Keratinocyte (primary cell): ENCODE results near the gene RCBTB2. TPM values are rescaled to one million over a fixed set of nuclear protein-coding genes. Genes with fewer than 3 reads are reported as not detected.

ENCODE experiments used
- DNase-seq: peaks from one replicate; pipeline ENCODE4 v3.0.0-alpha.2; 2011; ENCODE audit warnings: low read depth, missing footprints, low spot score
- FAIRE-seq: peaks from 2 replicates; lab custom pipeline; 2011; peaks lifted over from hg19 to GRCh38; lab: Jason Lieb, UNC
- H2AFZ ChIP-seq: 2 replicates; pipeline ENCODE4 v1.6.0; 2012; ENCODE audit warnings: low read length, control low read depth, inconsistent platforms; ENCODE audit not compliant: control insufficient read depth
- H3K27ac ChIP-seq: 2 replicates; pipeline ENCODE4 v1.5.1; 2011; ENCODE audit warnings: low read length; ENCODE audit not compliant: control insufficient read depth, insufficient read depth
- H3K27me3 ChIP-seq: 3 replicates; pipeline ENCODE4 v1.6.0; 2011; ENCODE audit warnings: low read length; ENCODE audit not compliant: control insufficient read depth, insufficient read depth; ENCODE audit errors: extremely low read depth
- H3K36me3 ChIP-seq, 2 experiments: 2 replicates in 1 of 2; 3 replicates in 1 of 2; pipeline ENCODE4 v1.5.1; 2011; ENCODE audit warnings: low read length in 2 of 2, mild to moderate bottlenecking in 1 of 2; ENCODE audit not compliant: control insufficient read depth in 2 of 2, insufficient read depth in 2 of 2; ENCODE audit errors: extremely low read depth in 1 of 2
- H3K4me1 ChIP-seq: 3 replicates; pipeline ENCODE4 v1.5.1; 2011; ENCODE audit warnings: low read length; ENCODE audit not compliant: control insufficient read depth, insufficient read depth; ENCODE audit errors: extremely low read depth
- H3K4me2 ChIP-seq: 3 replicates; pipeline ENCODE4 v1.6.0; 2011; ENCODE audit warnings: low read depth, low read length; ENCODE audit not compliant: control insufficient read depth, insufficient read depth; ENCODE audit errors: extremely low read depth
- H3K4me3 ChIP-seq, 3 experiments: fragments of 200-600 bp in 1 of 3; sonication (generic) in 1 of 3; 2 replicates in 2 of 3; 3 replicates in 1 of 3; pipeline ENCODE4 v1.5.1; 2011 to 2016; ENCODE audit warnings: low read length in 3 of 3, mild to moderate bottlenecking in 3 of 3, control low read depth in 2 of 3, inconsistent platforms in 1 of 3, low read depth in 1 of 3, mixed read lengths in 1 of 3, mixed run types in 1 of 3, moderate library complexity in 1 of 3; ENCODE audit not compliant: control insufficient read depth in 2 of 3, insufficient read depth in 2 of 3; ENCODE audit errors: extremely low read depth in 1 of 3
- H3K79me2 ChIP-seq: 2 replicates; pipeline ENCODE4 v1.6.0; 2012; ENCODE audit warnings: low read length; ENCODE audit not compliant: control insufficient read depth, insufficient read depth
- H3K9ac ChIP-seq: 3 replicates; pipeline ENCODE4 v1.6.0; 2011; ENCODE audit warnings: low read length; ENCODE audit not compliant: control insufficient read depth, insufficient read depth; ENCODE audit errors: extremely low read depth
- H3K9me1 ChIP-seq: 3 replicates; pipeline ENCODE4 v1.6.0; 2011; ENCODE audit warnings: low read length; ENCODE audit not compliant: control insufficient read depth, insufficient read depth; ENCODE audit errors: extremely low read depth
- H3K9me3 ChIP-seq: 2 replicates; pipeline ENCODE4 v1.5.1; 2012; ENCODE audit warnings: low read depth, low read length; ENCODE audit not compliant: control insufficient read depth
- H4K20me1 ChIP-seq: 3 replicates; pipeline ENCODE4 v1.6.0; 2011; ENCODE audit warnings: low read length; ENCODE audit not compliant: control insufficient read depth, insufficient read depth; ENCODE audit errors: extremely low read depth
- EZH2 ChIP-seq: IDR thresholded peaks from one replicate; pipeline ENCODE4 v1.6.1; 2012; ENCODE audit warnings: inconsistent platforms, mild to moderate bottlenecking, low read length, moderate library complexity
- dilution Hi-C: fragments of 300-500 bp; cut with MboI; formaldehyde crosslinking; loops from one replicate; pipeline ENCODE4 v1.7.0; 2020; ENCODE audit warnings: low sequenced_read_pairs; ENCODE audit not compliant: extremely low pct_ligation_motif_present
- polyA plus RNA-seq, 5 experiments: library from polyadenylated mRNA; depleted of rRNA in 3 of 5; stranded (reverse) in 3 of 5; stranded (forward) in 1 of 5; unstranded in 1 of 5; fragments of >200 nt; gene quantifications; 1 replicate in 1 of 5; 2 replicates in 3 of 5; 3 replicates in 1 of 5; pipeline versions ENCODE4 v1.2.1 to v1.2.3, GENCODE V29; 2011 to 2012; ENCODE audit warnings: missing spikeins in 2 of 5, low read depth in 1 of 5, low replicate concordance in 1 of 5
- TF ChIP-seq, protein P1 (sequence below), 3 experiments: IDR thresholded peaks in 1 of 3; conservative IDR thresholded peaks in 1 of 3; optimal IDR thresholded peaks in 1 of 3; 2 replicates in 2 of 3; 3 replicates in 1 of 3; pipeline versions ENCODE3 to v1.5.1; 2011; ENCODE audit warnings: low read length in 3 of 3, mild to moderate bottlenecking in 3 of 3, moderate library complexity in 2 of 3, control low read depth in 1 of 3, inconsistent platforms in 1 of 3; ENCODE audit not compliant: insufficient read depth in 2 of 3; ENCODE audit errors: extremely low read depth in 1 of 3

The RCBTB2 gene
- polyA plus RNA-seq, 1 donor (not counting 4 experiments of a cell fraction or from before 2014, with no cell fraction given): 5.5 TPM

DNA sequence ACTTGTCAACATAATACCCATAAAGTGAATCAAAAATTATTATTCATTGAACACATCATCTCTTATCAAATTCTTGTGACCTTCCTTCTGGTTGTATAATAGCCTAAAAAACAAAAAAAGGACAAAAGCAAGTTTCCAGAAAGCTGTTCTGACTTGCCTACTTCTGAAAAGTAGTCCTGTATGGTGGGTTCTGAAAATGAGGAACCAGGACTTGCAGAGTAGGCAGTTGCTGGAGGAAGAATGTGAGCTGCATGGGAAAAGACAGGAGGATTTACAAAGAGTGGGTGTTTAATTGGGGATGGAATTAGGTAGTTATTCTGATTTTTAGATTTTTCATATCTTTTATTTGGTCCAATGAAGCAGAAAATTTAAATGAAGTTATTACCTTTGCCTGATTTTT lies 56.7 kb downstream of the RCBTB2 start:
- FAIRE-seq (no peak), DNase-seq (no peak)
- no peaks in the 10 kb centered on the region for H4K20me1 ChIP-seq
- no peak for TF ChIP-seq EZH2
- TF ChIP-seq, protein P1, sequence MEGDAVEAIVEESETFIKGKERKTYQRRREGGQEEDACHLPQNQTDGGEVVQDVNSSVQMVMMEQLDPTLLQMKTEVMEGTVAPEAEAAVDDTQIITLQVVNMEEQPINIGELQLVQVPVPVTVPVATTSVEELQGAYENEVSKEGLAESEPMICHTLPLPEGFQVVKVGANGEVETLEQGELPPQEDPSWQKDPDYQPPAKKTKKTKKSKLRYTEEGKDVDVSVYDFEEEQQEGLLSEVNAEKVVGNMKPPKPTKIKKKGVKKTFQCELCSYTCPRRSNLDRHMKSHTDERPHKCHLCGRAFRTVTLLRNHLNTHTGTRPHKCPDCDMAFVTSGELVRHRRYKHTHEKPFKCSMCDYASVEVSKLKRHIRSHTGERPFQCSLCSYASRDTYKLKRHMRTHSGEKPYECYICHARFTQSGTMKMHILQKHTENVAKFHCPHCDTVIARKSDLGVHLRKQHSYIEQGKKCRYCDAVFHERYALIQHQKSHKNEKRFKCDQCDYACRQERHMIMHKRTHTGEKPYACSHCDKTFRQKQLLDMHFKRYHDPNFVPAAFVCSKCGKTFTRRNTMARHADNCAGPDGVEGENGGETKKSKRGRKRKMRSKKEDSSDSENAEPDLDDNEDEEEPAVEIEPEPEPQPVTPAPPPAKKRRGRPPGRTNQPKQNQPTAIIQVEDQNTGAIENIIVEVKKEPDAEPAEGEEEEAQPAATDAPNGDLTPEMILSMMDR (optimal IDR thresholded peaks at IDR 0.05 in 1 of 3, IDR thresholded peaks at IDR 0.05 in 1 of 3, conservative IDR thresholded peaks at IDR 0.05 in 1 of 3; ENCODE audit: extremely low read depth in 1 of 3, insufficient read depth in 2 of 3, low read length in 3 of 3): no peak
- H3K4me2 ChIP-seq: no peak overlapping the region
- H3K9ac ChIP-seq: no peak overlapping the region
- no peaks in the 10 kb centered on the region for H3K9me1 ChIP-seq
- H3K27me3 ChIP-seq: no peaks in the 10 kb centered on the region
- H3K27ac ChIP-seq: no peak overlapping the region
- peaks cover 2 to 4% of the 10 kb centered on the region in 2 experiments for H3K36me3 ChIP-seq
- dilution Hi-C loops: no loop called here
- H2AFZ ChIP-seq: no peak overlapping the region
- no peaks in the 10 kb centered on the region for H3K79me2 ChIP-seq
- H3K4me3 ChIP-seq: no peak overlapping the region
- no peaks in the 10 kb centered on the region for H3K9me3 ChIP-seq
- H3K4me1 ChIP-seq: no peaks in the 10 kb centered on the region

DNA sequence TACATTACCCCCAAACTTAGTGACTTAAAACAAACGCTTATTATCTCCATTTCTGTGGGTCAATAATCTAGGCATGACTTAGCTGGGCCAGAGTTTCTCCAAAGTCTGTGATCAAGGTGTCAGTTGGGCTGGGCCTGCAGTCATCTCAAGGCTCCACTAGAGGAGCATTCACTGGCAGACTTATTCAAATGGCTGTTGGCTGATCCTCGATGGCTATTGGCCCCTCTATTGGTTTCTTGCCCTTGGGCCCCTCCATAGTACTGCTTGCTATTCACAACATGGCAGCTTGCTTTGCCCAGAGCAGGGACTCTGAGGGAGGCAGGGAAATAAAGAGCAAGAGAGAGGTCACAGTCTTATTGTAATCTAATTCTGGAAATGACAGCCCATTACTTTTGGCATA lies 57.6 kb downstream of the RCBTB2 start:
- no peak overlapping the region for H3K9ac ChIP-seq
- H4K20me1 ChIP-seq: no peaks in the 10 kb centered on the region
- dilution Hi-C loops: no loop called here
- peaks cover 2 to 4% of the 10 kb centered on the region in 2 experiments for H3K36me3 ChIP-seq
- no peak overlapping the region for H3K4me3 ChIP-seq
- no peaks in the 10 kb centered on the region for H3K4me1 ChIP-seq
- H3K9me3 ChIP-seq: no peaks in the 10 kb centered on the region
- TF ChIP-seq EZH2: no peak
- TF ChIP-seq, protein P1 (optimal IDR thresholded peaks at IDR 0.05 in 1 of 3, IDR thresholded peaks at IDR 0.05 in 1 of 3, conservative IDR thresholded peaks at IDR 0.05 in 1 of 3; ENCODE audit: extremely low read depth in 1 of 3, insufficient read depth in 2 of 3, low read length in 3 of 3): peak in 1 of 3 experiments; percentile 10
- DNase-seq (no peak), FAIRE-seq (no peak)
- H3K9me1 ChIP-seq: no peaks in the 10 kb centered on the region
- H3K79me2 ChIP-seq: no peaks in the 10 kb centered on the region
- no peak overlapping the region for H3K4me2 ChIP-seq
- H3K27ac ChIP-seq: no peak overlapping the region
- no peaks in the 10 kb centered on the region for H3K27me3 ChIP-seq
- H2AFZ ChIP-seq: no peak overlapping the region
